Caco-2 (cell line): ENCODE measurements around the gene GPX4. TPM values are rescaled to one million over a fixed set of nuclear protein-coding genes. Genes with fewer than 3 reads are reported as not detected.

Experiments
- BruUV-seq: library from RNA; stranded (reverse); fragments of 400-500 nt; replicated peaks from 2 replicates; lab custom pipeline; 2021; lab: Mats Ljungman, UMichigan
- CTCF ChIA-PET: fragments of 300-600 bp; sonication (Branson Sonifier 250); formaldehyde crosslinking; loops from one replicate; lab custom pipeline; 2022; ENCODE audit warnings: antibody characterized with exemption; lab: Charles Lee
- POLR2A ChIA-PET: fragments of 300-600 bp; sonication (Branson Sonifier 250); formaldehyde crosslinking; loops from one replicate; lab custom pipeline; 2022; ENCODE audit warnings: antibody characterized with exemption; lab: Charles Lee
- DNase-seq, 2 experiments: peaks; one replicate each; pipeline versions ENCODE4 v3.0.0 to v3.0.0-alpha.2; 2020 to 2022
- H3K27me3 ChIP-seq: replicated peaks from 2 replicates; pipeline ENCODE4 v1.6.0; 2011; ENCODE audit warnings: low read length; ENCODE audit not compliant: control insufficient read depth, insufficient read depth
- H3K36me3 ChIP-seq: 2 replicates; pipeline ENCODE4 v1.5.1; 2011; ENCODE audit warnings: low read length; ENCODE audit not compliant: control insufficient read depth, insufficient read depth
- H3K4me1 ChIP-seq: fragments of 250-450 bp; sonication (Bioruptor Pico); 2 replicates; pipeline ENCODE4 v1.5.1; 2020; ENCODE audit warnings: mild to moderate bottlenecking
- H3K4me3 ChIP-seq: 2 replicates; pipeline ENCODE4 v1.5.1; 2011; ENCODE audit warnings: low read depth, mild to moderate bottlenecking, control low read depth, low read length
- H3K9me3 ChIP-seq: fragments of 250-450 bp; sonication (Bioruptor Pico); 2 replicates; pipeline ENCODE4 v1.5.1; 2020; ENCODE audit warnings: mild to moderate bottlenecking, moderate library complexity
- H3K27ac Mint-ChIP-seq: one replicate; pipeline ENCODE4 v1.8.0; 2022; ENCODE audit warnings: mixed read lengths; ENCODE audit not compliant: unreplicated experiment
- H3K27me3 Mint-ChIP-seq: one replicate; pipeline ENCODE4 v1.8.0; 2022; ENCODE audit warnings: mixed read lengths; ENCODE audit not compliant: insufficient read depth, unreplicated experiment
- H3K36me3 Mint-ChIP-seq: one replicate; pipeline ENCODE4 v1.8.0; 2022; ENCODE audit warnings: mild to moderate bottlenecking, mixed read lengths; ENCODE audit not compliant: insufficient read depth, unreplicated experiment
- H3K4me1 Mint-ChIP-seq: one replicate; pipeline ENCODE4 v1.8.0; 2022; ENCODE audit warnings: low read depth, mixed read lengths; ENCODE audit not compliant: unreplicated experiment
- H3K4me3 Mint-ChIP-seq: one replicate; pipeline ENCODE4 v1.8.0; 2022; ENCODE audit warnings: mild to moderate bottlenecking, moderate library complexity, mixed read lengths; ENCODE audit not compliant: unreplicated experiment
- H3K9me3 Mint-ChIP-seq: one replicate; pipeline ENCODE4 v1.8.0; 2022; ENCODE audit warnings: mixed read lengths; ENCODE audit not compliant: unreplicated experiment
- intact Hi-C: fragments of 100-400 bp; cut with micrococcal nuclease; formaldehyde crosslinking; loops from one replicate; pipeline ENCODE4 v1.10.0; 2022; ENCODE audit not compliant: unreplicated experiment
- total RNA-seq: library from RNA; stranded (reverse); gene quantifications from 2 replicates; pipeline ENCODE4 v1.2.3, GENCODE V29; 2022
- TF ChIP-seq, protein P1 (sequence below), 2 experiments: fragments of 200-600 bp in 1 of 2; IDR thresholded peaks; 1 replicate in 1 of 2; 2 replicates in 1 of 2; pipeline versions ENCODE4 v1.5.1 to v1.8.0; 2011 to 2022; ENCODE audit warnings: antibody characterized with exemption in 1 of 2, control low read depth in 1 of 2, inconsistent platforms in 1 of 2, low read depth in 1 of 2, low read length in 1 of 2, mild to moderate bottlenecking in 1 of 2, moderate library complexity in 1 of 2; ENCODE audit not compliant: insufficient read depth in 1 of 2, severe bottlenecking in 1 of 2, unreplicated experiment in 1 of 2

GPX4 gene
- total RNA-seq, 1 experiment from 2014 or later: 500 TPM

DNA sequence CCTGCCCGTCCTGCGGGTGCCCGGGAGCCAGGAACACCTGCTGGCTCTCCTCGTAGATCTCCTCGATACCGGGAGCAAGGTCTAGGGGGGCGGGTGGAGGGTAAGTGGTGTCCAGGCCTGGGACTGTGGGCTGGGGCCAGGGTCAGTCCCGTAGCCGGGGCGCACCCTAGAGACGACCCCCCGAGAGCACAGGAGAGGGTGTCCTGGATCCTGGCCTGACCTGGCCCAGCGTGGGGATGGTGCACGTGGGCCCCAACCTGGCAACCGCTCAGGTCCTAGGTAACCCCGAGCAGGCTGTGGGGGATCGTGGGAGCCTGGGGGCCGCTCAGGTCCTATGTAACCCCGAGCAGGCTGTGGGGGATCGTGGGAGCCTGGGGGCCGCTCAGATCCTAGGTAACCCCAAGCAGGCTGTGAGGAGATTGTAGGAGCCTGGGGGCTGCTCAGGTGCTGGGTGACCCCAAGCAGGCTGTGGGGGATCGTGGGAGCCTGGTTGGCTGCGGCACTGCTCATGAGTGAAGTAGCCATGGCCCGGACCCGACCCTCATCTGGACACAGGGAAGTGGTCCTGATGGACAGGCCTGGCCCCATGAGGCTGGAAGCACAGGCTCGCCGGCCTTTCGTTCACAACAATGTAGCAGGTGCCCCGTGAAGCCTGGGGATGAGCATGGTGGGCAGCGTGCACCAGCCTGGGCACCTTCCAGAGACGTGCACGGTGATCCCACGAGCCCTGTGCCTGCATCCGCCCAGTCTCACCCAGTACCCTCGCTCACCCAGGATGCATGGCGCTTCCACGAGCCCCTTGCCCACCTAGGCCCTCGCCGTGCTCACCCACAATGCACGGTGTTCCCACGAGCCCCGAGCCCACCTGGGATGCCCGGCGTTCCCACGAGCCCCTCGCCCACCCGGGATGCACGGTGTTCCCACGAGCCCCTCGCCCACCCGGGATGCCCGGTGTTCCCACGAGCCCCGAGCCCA, 6.2 kb downstream of the GPX4 start:
- intact Hi-C loops: loop anchor here (5.0 to 10.0 kb wide), 2 partner anchors 82 to 85 kb away; partner anchors contain the start of genes CNN2, RNU6-2 and TMEM259
- ChIA-PET POLR2A (interaction anchor here (0.5 kb wide), 1 partner anchor 137 kb away, joined by 3 read pairs; no protein-coding TSS in a partner anchor), CTCF (no interaction called here)
- Histone ChIP-seq H3K4me1 (peaks cover 5% of the 10 kb centered on the region; the same call in 1 of the 2 replicates), H3K36me3 (peaks cover 1% of the 10 kb centered on the region), H3K9me3 (no peaks in the 10 kb centered on the region), H3K27me3 (no peaks in the 10 kb centered on the region), H3K4me3 (no peak overlapping the region)
- Mint-ChIP-seq H3K9me3 (no peaks in the 10 kb centered on the region), H3K27ac (no peak overlapping the region), H3K4me1 (no peaks in the 10 kb centered on the region), H3K36me3 (peaks cover 61% of the 10 kb centered on the region), H3K4me3 (no peak overlapping the region), H3K27me3 (no peaks in the 10 kb centered on the region)
- no peak for DNase-seq
- TF ChIP-seq, protein P1, sequence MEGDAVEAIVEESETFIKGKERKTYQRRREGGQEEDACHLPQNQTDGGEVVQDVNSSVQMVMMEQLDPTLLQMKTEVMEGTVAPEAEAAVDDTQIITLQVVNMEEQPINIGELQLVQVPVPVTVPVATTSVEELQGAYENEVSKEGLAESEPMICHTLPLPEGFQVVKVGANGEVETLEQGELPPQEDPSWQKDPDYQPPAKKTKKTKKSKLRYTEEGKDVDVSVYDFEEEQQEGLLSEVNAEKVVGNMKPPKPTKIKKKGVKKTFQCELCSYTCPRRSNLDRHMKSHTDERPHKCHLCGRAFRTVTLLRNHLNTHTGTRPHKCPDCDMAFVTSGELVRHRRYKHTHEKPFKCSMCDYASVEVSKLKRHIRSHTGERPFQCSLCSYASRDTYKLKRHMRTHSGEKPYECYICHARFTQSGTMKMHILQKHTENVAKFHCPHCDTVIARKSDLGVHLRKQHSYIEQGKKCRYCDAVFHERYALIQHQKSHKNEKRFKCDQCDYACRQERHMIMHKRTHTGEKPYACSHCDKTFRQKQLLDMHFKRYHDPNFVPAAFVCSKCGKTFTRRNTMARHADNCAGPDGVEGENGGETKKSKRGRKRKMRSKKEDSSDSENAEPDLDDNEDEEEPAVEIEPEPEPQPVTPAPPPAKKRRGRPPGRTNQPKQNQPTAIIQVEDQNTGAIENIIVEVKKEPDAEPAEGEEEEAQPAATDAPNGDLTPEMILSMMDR (IDR thresholded peaks at IDR 0.05; ENCODE audit: insufficient read depth in 1 of 2, low read depth in 1 of 2, low read length in 1 of 2, severe bottlenecking in 1 of 2, unreplicated experiment in 1 of 2): no peak
- no TSS peak for BruUV-seq

DNA sequence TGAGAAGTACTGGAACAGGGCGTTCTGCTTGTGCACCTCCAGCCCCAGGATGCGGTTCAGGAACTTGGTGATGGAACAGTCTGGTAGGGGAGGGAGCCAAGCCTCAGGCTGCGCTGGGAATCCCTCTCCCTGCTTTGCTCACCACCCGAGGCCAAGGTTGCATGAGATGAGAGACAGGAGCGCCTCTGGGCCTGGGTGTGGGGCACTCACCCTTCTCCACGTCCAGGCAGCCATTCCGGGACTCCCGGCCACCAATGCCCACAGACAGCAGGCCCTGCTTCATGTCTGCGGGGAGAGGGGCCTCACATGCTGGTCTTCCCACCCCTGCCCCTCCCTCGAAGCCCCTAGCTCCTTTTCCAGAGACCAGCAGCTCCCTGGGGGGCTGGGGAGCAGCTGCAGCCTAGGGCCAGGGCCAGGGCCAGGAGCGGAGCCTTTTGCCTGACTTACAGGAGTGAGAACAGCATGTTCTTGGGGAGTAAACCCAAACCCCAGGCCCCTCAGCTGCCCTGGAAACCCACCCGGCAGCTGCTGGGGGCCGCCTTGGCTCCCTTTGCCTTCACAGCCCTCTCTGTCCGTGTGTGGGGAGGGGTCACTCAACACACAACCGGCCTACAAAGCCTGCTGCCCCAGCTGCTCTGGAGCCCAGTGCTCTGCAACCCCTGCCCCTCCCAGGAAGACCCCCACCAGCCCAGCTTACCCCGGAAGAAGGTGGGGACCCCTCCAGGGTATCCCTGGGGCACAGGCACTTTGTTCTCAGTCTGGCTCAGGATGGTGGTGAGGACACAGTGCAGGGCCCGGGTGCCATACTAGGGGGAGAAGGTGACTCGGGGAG, 7.2 kb downstream of the GPX4 start:
- H3K27me3 ChIP-seq: no peaks in the 10 kb centered on the region
- H3K4me3 Mint-ChIP-seq: no peak overlapping the region
- H3K36me3 ChIP-seq: peaks cover 1% of the 10 kb centered on the region
- H3K36me3 Mint-ChIP-seq: peaks cover 60% of the 10 kb centered on the region
- no peaks in the 10 kb centered on the region for H3K9me3 ChIP-seq
- intact Hi-C loops: loop anchor here (5.0 kb wide), 1 partner anchor 81 kb away; no protein-coding TSS in a partner anchor
- ChIA-PET POLR2A (interaction anchor here (0.5 kb wide), 1 partner anchor 136 kb away, joined by 3 read pairs; no protein-coding TSS in a partner anchor), CTCF (no interaction called here)
- H3K27ac Mint-ChIP-seq: no peak overlapping the region
- H3K4me1 ChIP-seq: peaks cover 5% of the 10 kb centered on the region; the same call in 1 of the 2 replicates
- no peaks in the 10 kb centered on the region for H3K4me1 Mint-ChIP-seq
- no peaks in the 10 kb centered on the region for H3K9me3 Mint-ChIP-seq
- TF ChIP-seq, protein P1 (IDR thresholded peaks at IDR 0.05; ENCODE audit: insufficient read depth in 1 of 2, low read depth in 1 of 2, low read length in 1 of 2, severe bottlenecking in 1 of 2, unreplicated experiment in 1 of 2): no peak
- H3K27me3 Mint-ChIP-seq: no peaks in the 10 kb centered on the region
- H3K4me3 ChIP-seq: no peak overlapping the region
- no TSS peak for BruUV-seq
- DNase-seq: no peak
